ENCODE data around the gene RANBP10. TPM values are rescaled to one million over a fixed set of nuclear protein-coding genes. Genes with fewer than 3 reads are reported as not detected.

Gene RANBP10
- total RNA-seq, 3 donors from 2014 or later (not counting 1 experiment from before 2014, with no cell fraction given) = 20.9 to 25.8 (median 24.5) TPM

DNA sequence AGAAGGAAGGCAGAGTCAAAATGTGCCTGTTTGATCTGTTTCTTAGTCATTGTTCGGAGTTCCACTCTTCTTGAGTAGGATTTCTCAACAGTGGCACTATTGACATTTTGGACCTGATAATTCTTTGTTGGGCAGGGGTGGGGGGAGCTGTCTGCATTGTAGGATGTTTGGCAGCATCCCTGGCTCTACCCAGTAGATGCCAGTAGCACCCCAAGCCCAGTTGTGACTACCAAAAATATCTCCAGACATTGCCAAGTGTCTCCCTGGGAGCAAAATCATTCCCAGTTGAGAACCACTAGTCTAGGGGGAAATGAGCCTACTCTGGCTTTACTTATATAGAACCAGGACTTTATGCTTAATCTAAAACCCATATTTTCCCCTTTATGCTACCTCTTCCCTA lies 86.1 kb downstream of the RANBP10 start:
- Mint-ChIP-seq H3K9me3 (no peaks in the 10 kb centered on the region), H3K27me3 (ENCODE audit: low read depth in 2 of 2) (no peaks in the 10 kb centered on the region)

GRCh38 chr16:67719778-67720144 lies 86.6 kb downstream of the RANBP10 start:
- DNase-seq (peak; percentile 22 to 53), ATAC-seq (peak; percentile 26 to 46 (median 27))
- Mint-ChIP-seq H3K27me3 (ENCODE audit: low read depth in 2 of 2) (no peaks in the 10 kb centered on the region), H3K9me3 (no peaks in the 10 kb centered on the region), H3K27ac (peak overlapping the region; percentile 92 to 99), H3K4me3 (peak overlapping the region; percentile 95), H3K4me1 (peaks cover 26 to 28% of the 10 kb centered on the region in 2 donors), H3K36me3 (no peaks in the 10 kb centered on the region)
- peaks cover 15% of the 10 kb centered on the region for H3K4me1 ChIP-seq (ENCODE audit: control insufficient read depth, insufficient read depth, low read length)
- H3K36me3 ChIP-seq (ENCODE audit: control insufficient read depth, insufficient read depth, low read length) = no peaks in the 10 kb centered on the region
- peak overlapping the region; percentile 62 for H3K4me3 ChIP-seq (ENCODE audit: low read length)
- peak overlapping the region; percentile 84 for H3K27ac ChIP-seq (ENCODE audit: low read length)
- intact Hi-C loops (cut with micrococcal nuclease) = loop anchor here (1.0 kb wide), 2 partner anchors 53 to 87 kb away; partner anchors contain the start of genes C16orf86, ENKD1, RANBP10 and TSNAXIP1
- no peaks in the 10 kb centered on the region for H3K27me3 ChIP-seq (ENCODE audit: control insufficient read depth, insufficient read depth, low read length)
- no peaks in the 10 kb centered on the region for H3K9me3 ChIP-seq (ENCODE audit: control insufficient read depth, insufficient read depth, low read length)
- WGBS (ENCODE audit: insufficient coverage) = 2% methylated on average over 3 of the region's 5 CpGs
- TF ChIP-seq, protein P1, sequence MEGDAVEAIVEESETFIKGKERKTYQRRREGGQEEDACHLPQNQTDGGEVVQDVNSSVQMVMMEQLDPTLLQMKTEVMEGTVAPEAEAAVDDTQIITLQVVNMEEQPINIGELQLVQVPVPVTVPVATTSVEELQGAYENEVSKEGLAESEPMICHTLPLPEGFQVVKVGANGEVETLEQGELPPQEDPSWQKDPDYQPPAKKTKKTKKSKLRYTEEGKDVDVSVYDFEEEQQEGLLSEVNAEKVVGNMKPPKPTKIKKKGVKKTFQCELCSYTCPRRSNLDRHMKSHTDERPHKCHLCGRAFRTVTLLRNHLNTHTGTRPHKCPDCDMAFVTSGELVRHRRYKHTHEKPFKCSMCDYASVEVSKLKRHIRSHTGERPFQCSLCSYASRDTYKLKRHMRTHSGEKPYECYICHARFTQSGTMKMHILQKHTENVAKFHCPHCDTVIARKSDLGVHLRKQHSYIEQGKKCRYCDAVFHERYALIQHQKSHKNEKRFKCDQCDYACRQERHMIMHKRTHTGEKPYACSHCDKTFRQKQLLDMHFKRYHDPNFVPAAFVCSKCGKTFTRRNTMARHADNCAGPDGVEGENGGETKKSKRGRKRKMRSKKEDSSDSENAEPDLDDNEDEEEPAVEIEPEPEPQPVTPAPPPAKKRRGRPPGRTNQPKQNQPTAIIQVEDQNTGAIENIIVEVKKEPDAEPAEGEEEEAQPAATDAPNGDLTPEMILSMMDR (IDR thresholded peaks at IDR 0.05) = no peak

More for the DNA sequence above, 86.1 kb downstream of the RANBP10 start:
- Mint-ChIP-seq H3K4me1 (peaks cover 26 to 28% of the 10 kb centered on the region in 2 donors), H3K4me3 (peak overlapping the region; percentile 95), H3K36me3 (no peaks in the 10 kb centered on the region), H3K27ac (peak overlapping the region; percentile 92 to 99)
- H3K4me3 ChIP-seq (ENCODE audit: low read length) = no peak overlapping the region
- peaks cover 2% of the 10 kb centered on the region for H3K36me3 ChIP-seq (ENCODE audit: control insufficient read depth, insufficient read depth, low read length)
- ATAC-seq = no peak
- no peaks in the 10 kb centered on the region for H3K27me3 ChIP-seq (ENCODE audit: control insufficient read depth, insufficient read depth, low read length)
- TF ChIP-seq, protein P1 (IDR thresholded peaks at IDR 0.05) = no peak
- WGBS (ENCODE audit: insufficient coverage) = 80% methylated on average over 1 of the region's 1 CpG
- H3K27ac ChIP-seq (ENCODE audit: low read length) = no peak overlapping the region
- no peaks in the 10 kb centered on the region for H3K9me3 ChIP-seq (ENCODE audit: control insufficient read depth, insufficient read depth, low read length)
- H3K4me1 ChIP-seq (ENCODE audit: control insufficient read depth, insufficient read depth, low read length) = peaks cover 15% of the 10 kb centered on the region
- DNase-seq = no peak
- intact Hi-C loops (cut with micrococcal nuclease) = no loop called here

- H3K36me3 Mint-ChIP-seq = no peaks in the 10 kb centered on the region
- TF ChIP-seq, protein P1 (IDR thresholded peaks at IDR 0.05) = no peak
- Histone ChIP-seq H3K36me3 (ENCODE audit: control insufficient read depth, insufficient read depth, low read length) (no peaks in the 10 kb centered on the region), H3K9me3 (ENCODE audit: control insufficient read depth, insufficient read depth, low read length) (no peaks in the 10 kb centered on the region), H3K27ac (ENCODE audit: low read length) (peak within 1 kb of the TSS; percentile 84), H3K4me1 (ENCODE audit: control insufficient read depth, insufficient read depth, low read length) (peaks cover 15% of the 10 kb centered on the region), H3K27me3 (ENCODE audit: control insufficient read depth, insufficient read depth, low read length) (no peaks in the 10 kb centered on the region), H3K4me3 (ENCODE audit: low read length) (peak within 1 kb of the TSS; percentile 62)
- under 1% methylated on average over 59 of the region's 59 CpGs for WGBS (ENCODE audit: insufficient coverage)
- peak within 1 kb of the TSS; percentile 95 for H3K4me3 Mint-ChIP-seq
- H3K27me3 Mint-ChIP-seq (ENCODE audit: low read depth in 2 of 2) = no peaks in the 10 kb centered on the region
- H3K27ac Mint-ChIP-seq = peak within 1 kb of the TSS; percentile 92 to 99
- DNase-seq = peak; percentile 97 to 99
- H3K9me3 Mint-ChIP-seq = no peaks in the 10 kb centered on the region
- peaks cover 26 to 28% of the 10 kb centered on the region in 2 donors for H3K4me1 Mint-ChIP-seq
- peak; percentile 94 to 97 (median 96) for ATAC-seq
- intact Hi-C loops (cut with micrococcal nuclease) = loop anchor here (1.0 kb wide), 2 partner anchors 53 to 87 kb away; partner anchors contain the start of genes C16orf86, ENKD1, RANBP10 and TSNAXIP1
These were observed 87.1 kb downstream of the RANBP10 start, which contains the start of gene GFOD2 for GRCh38 chr16:67719048-67719777. Gene GFOD2 (minus strand): TSS chr16:67719316. CDS start chr16:67685715, 33,601 bp downstream.
